Measurements from ENCODE around the gene L3MBTL4.

GRCh38 chr18:6286585-6286984 is 128.1 kb downstream of the L3MBTL4 start:
- TF ChIP-seq TEAD4 (IDR thresholded peaks at IDR 0.05; ENCODE audit: borderline replicate concordance, insufficient read depth): no peak
- no peak for TF ChIP-seq RAD21 (IDR thresholded peaks at IDR 0.05; ENCODE audit: low read length)
- no peak for TF ChIP-seq CTCF (IDR thresholded peaks at IDR 0.05)
- TF ChIP-seq GATA2 (CRISPR knock-in tag; IDR thresholded peaks at IDR 0.05): no peak
- no peak for TF ChIP-seq EP300 (IDR thresholded peaks at IDR 0.05; ENCODE audit: borderline replicate concordance in 1 of 2, low read depth in 1 of 2, low read length in 1 of 2)
- no peak for TF ChIP-seq TCF12 (IDR thresholded peaks at IDR 0.05)
- no peak for TF ChIP-seq MXI1 (IDR thresholded peaks at IDR 0.05; ENCODE audit: low read depth, low read length)
- no peak for TF ChIP-seq TAF1 (IDR thresholded peaks at IDR 0.05; ENCODE audit: borderline replicate concordance, low read depth, low read length)
- TF ChIP-seq POLR2AphosphoS5 (IDR thresholded peaks at IDR 0.05; ENCODE audit: low read depth, low read length): no peak
- TF ChIP-seq EZH2phosphoT487 (IDR thresholded peaks at IDR 0.05; ENCODE audit: borderline replicate concordance, low read depth): no peak
- TF ChIP-seq PBX3 (IDR thresholded peaks at IDR 0.05): no peak
- TF ChIP-seq MAX (IDR thresholded peaks at IDR 0.05; ENCODE audit: low read depth): no peak
- TF ChIP-seq IRF3 (IDR thresholded peaks at IDR 0.05; ENCODE audit: low read depth, low read length): no peak

All from SK-N-SH (cell line).